GM19467 (cell line): ENCODE measurements around the gene TRIM24.

Experiments
- ATAC-seq: cut with Tn5 transposase; IDR thresholded peaks from one replicate; pipeline ENCODE4 v1.9.1; 2021; ENCODE audit warnings: mild to moderate bottlenecking, moderate library complexity; ENCODE audit not compliant: unreplicated experiment

The TRIM24 gene

DNA sequence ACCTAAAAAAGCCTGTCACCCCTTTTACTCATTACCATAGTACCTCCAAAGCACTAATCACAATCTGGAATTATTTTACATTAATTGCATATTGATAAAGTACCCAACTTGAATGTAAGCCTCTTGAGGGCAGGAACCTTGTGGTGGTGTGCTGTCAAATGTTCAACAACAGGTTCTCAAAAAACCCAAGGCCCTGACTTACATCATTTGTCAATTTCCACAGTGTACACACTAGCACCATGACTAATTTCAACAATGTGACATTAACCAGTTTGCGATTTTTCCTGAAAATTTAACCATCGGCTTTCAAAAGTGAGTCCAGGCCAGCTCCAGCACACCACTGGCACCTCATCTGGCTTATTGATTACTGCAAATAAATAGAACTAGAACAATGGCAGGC lies 153.6 kb downstream of the TRIM24 start:
- no peak for ATAC-seq

DNA sequence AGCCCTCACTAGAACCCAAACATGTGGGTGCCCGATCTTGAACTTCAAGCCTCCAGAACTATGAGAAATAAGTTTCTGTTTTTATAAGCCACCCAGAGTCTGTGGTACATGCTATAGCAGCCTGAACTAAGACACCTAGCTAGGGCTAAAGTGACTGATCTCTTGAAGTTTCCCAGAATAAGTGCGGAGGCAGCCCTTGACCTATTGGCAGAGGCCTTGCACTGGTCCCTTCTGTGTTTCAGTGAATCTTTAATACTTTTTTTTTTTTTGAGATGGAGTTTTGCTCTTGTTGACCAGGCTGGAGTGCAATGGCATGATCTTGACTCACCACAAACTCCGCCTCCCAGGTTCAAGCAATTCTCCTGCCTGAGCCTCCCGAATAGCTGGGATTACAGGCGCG lies 156.0 kb downstream of the TRIM24 start:
- ATAC-seq: no peak

DNA sequence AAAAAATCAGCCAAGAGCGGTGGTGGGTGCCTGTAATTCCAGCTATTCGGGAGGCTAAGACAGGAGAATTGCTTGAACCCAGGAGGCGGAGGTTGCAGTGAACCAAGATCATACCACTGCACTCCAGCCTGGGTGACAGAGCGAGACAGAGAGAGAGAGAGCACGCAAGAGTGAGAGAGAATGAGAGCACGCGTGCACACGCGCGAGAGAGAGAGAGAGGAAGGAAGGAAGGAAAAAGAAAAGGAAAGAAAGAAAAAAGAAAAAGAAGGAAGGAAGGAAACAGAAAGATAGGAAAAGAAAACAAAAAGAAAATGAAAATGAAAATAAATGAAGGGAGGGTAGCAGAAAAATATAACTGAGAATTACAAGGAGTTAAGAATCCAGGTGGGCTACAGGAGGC lies 158.4 kb downstream of the TRIM24 start:
- ATAC-seq: no peak

DNA sequence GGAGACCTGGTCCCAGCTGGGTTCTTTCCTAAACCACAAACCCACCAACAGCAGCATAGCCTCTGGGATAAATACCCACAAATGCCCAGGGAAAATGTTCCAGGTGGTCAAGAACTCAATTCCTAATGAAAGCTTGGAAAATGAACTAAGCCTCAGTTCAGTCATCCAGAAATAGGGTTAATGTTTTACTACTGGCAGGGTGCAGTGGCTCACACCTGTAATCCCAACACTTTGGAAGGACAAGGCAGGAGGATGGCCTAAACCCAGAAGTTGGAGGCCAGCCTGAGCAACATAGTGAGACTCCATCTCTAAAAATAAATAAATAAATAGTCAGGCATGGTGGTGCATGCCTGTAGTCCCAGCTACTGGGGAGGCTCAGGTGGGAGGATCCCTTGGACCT lies 158.9 kb downstream of the TRIM24 start:
- no peak for ATAC-seq

DNA sequence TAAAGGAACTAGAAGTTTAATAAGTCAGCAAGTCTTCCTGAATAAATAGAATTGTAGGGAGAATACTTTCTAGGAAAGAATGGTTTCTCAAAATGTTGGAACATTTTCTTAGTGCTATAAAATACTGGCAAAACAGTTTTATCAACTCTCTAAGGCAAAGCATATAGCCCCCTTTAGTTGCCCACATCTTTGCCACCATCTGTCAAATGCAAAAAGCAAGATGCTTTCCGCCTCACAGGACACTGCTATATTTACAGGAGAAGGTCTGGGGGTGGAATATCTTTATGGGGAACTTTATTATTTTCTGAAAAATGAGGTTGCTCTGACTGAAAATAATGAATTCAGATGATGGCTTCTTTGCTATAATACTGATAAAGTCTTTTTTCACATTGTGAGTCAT lies 162.8 kb downstream of the TRIM24 start:
- ATAC-seq: no peak

DNA sequence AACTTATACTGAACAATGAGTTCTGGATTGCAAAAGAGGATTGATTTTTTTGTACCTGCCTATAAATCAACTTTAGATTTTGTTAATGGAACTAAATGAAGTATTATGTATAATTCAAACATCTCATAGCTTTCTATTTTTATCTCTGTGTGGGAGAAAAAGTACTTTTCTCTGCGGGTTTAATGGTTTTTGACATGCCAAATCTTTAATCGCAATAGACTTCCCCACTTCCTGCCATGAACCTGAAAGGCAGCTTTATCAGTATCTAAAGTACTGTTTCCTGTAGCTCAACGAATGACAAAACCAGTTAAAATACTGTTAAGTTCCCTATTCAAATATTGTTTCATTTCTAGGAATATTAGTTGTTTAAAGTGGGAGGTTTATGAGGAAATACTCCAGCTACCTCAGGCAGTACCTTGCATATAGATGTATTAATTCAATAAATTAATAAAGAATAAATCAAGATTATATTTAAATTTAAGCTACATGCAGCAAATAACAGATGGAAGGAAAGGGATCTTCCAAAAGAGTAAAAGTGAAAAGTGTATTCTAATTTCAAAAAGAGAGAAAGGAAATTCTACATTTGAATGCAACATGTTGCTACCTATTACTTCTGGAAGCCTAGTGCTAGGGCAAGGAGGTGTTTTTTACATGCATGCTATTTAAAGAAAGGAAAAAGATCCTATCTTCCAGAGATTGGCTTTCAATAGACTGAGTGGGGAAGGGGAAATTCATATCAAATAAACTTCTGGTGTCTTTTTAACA lies 165.2 kb downstream of the TRIM24 start:
- ATAC-seq: no peak

DNA sequence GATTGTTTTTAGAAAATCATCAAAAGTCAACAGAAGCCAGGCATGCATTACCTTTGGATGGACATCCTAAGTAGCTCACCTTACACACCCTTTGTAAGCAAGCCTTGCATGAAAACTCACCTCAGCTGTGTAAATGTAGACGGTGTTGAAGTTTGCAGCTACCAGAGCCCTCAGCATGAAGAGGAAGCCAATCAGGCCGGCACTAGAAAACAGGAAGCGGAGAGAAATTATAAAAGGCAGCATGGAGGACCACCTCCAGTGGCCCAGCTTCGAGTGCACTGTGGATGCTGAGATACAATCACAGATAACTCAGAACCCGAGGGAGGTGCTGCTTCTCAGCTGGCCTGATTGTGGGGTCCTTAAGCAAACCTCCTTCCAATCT lies 165.8 kb downstream of the TRIM24 start:
- no peak for ATAC-seq

DNA sequence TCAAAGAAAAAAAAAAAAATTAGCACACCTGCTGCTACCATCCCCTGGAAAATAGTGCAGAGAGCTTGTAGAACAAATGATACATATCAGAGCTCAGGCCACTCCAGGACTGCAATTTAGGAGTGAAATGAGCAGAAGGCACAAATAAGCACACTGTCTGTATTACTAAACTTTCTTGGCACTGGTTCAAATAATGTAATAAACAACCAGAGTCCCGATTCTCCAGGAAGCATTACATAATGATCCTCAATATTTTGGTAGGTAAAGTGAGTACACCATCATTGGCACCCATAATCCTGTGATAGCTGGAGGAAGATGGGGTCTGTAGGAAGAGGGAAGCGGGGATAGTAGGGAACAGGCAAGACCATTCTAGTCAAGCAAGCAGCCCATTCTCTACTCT lies 166.8 kb downstream of the TRIM24 start:
- ATAC-seq: no peak

DNA sequence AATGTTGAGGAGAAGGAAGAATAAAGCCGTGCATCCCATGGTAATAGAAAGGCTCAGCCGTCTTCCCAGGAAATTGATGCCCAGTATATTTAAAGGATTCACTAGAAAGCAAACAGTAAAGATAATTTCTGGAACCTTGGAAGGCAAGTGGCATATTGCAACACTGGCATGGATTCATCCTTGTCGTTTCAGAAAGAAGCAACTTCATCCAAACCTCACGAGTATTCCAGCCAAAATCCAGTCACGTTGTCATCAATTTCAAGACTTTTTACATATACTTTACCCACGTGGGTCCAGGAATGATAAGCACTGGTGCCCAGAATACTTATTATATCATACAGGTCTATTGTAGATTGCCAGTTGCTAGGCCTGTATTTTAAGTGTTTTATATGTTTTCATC lies 167.3 kb downstream of the TRIM24 start:
- no peak for ATAC-seq

DNA sequence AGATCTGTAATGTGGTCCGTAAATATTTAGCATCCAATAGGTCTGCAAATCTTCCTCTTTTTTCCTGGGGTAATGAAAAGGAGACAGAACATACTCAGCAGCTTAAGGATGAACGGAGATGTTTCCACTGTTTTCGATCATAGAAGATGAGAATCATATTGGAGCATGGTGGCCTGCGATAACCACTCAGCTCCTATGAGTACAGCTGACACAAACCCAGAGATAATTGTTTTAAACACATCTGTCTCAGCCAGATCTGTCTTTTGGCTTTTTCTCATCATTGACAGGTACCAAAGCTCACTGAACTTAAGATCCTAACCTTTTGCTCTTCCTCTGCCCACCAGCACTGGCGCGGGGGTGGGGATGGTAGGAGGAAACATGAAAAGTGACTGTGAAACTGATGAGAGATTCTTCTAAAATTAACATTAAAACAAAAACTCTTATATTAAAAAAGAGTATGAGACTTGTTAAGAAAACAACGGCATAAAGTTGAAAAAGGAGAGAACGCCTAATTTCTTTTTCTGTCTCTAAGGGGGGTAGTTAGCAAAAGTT lies 170.1 kb downstream of the TRIM24 start:
- ATAC-seq: no peak

DNA sequence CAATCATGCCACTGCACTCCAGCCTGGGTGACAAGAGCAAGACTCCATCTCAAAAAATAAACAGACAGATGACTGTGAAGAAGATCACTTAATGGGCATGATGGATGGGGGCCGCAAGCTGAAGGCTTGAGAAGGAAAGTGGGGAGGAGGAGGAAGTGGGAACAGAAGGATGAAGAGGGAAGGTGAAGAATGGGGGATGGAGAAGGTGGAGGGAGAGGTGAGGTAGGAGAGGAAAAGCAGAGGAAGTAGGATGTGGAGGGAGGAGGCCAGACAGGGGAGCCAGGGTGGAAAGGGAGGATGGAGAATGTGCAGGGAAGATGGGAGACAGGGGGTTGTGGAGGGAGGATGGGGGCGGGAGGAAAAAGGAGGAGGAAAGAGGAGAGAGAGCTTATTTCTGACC lies 172.3 kb downstream of the TRIM24 start:
- no peak for ATAC-seq

DNA sequence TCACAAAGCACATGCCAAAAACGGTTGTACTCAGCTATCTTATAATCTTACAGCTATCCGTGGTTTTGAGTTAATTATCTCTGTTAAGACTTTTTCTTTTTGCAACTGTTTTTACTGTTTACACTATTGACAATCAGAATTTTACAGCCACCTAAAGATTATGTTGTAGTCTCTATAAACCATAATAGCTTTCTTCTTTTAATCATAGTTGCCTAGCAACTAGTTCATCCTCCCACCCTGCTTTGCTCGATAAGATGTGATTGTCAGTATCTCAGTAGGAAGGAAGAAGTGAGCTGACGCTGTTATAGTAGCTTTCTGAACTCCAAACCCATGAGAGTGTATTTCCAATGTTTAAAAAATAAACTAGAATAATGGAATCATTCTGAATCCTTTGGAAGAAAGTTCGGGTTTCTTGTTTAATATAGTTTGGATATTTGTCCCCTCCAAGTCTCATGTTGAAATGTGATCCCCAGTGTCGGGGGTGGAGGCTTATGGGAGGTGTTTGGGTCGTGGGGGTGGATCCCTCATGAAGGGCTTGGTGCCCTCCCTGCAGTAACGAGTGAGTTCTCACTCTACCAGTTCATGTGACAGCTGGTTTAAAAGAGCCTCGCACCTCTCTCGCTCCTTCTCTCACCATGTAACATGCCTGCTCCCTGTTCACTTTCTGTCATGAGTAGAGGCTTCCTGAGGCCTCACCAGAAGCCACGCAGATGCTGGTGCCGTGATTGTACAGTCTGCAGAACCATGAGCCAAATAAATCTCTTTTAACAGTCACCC lies 173.0 kb downstream of the TRIM24 start:
- no peak for ATAC-seq
